Activated B cell treated with CpG ODN at 0.5 μM for 24 hours (primary cell): ENCODE results near the gene APBA2. TPM values are rescaled to one million over a fixed set of nuclear protein-coding genes. Genes with fewer than 3 reads are reported as not detected.

Experiments used
- ATAC-seq: fragments of 200-7000 bp; cut with Tn5 transposase; one replicate; pipeline ENCODE4 v1.10.0; 2021; ENCODE audit warnings: low read depth, mild to moderate bottlenecking, moderate library complexity
- CTCF ChIA-PET: fragments of 350-600 bp; sonication (Branson Sonifier 250); formaldehyde crosslinking; loops from one replicate; lab custom pipeline; 2021; ENCODE audit warnings: antibody characterized with exemption; lab: Charles Lee
- POLR2A ChIA-PET: fragments of 350-600 bp; sonication (Branson Sonifier 250); formaldehyde crosslinking; loops from one replicate; lab custom pipeline; 2021; ENCODE audit warnings: antibody characterized with exemption; lab: Charles Lee
- DNase-seq: peaks from one replicate; pipeline ENCODE4 v3.0.0; 2022
- H3K27ac Mint-ChIP-seq: one replicate; pipeline ENCODE4 v1.8.0; 2020; ENCODE audit warnings: mixed read lengths
- H3K27me3 Mint-ChIP-seq: one replicate; pipeline ENCODE4 v1.8.0; 2021; ENCODE audit warnings: mixed read lengths
- H3K36me3 Mint-ChIP-seq: one replicate; pipeline ENCODE4 v1.8.0; 2021; ENCODE audit warnings: low read depth, mixed read lengths
- H3K4me1 Mint-ChIP-seq: one replicate; pipeline ENCODE4 v1.8.0; 2021; ENCODE audit warnings: mixed read lengths
- H3K4me3 Mint-ChIP-seq: one replicate; pipeline ENCODE4 v1.8.0; 2020; ENCODE audit warnings: mild to moderate bottlenecking, mixed read lengths
- H3K9me3 Mint-ChIP-seq: one replicate; pipeline ENCODE4 v1.8.0; 2020; ENCODE audit warnings: mixed read lengths
- CTCF ChIP-seq: fragments of 200-600 bp; IDR thresholded peaks from one replicate; pipeline ENCODE4 v1.8.0; 2022; ENCODE audit warnings: antibody characterized with exemption, mild to moderate bottlenecking
- intact Hi-C: fragments of 100-400 bp; cut with micrococcal nuclease; formaldehyde crosslinking; loops from one replicate; pipeline ENCODE4 v1.15.1; 2024
- total RNA-seq: library from RNA; stranded (reverse); gene quantifications from 2 replicates; pipeline ENCODE4 v1.2.3, GENCODE V29; 2022

The APBA2 gene
- total RNA-seq, 1 donor from 2014 or later, result not detected

- intact Hi-C loops, result no loop called here
- H3K4me1 Mint-ChIP-seq, result no peaks in the 10 kb centered on the region
Measured at GRCh38 chr15:29086001-29086400, 200.2 kb downstream of the APBA2 start.

GRCh38 chr15:29086891-29087290, 201.1 kb downstream of the APBA2 start:
- CTCF ChIA-PET, result interaction anchor here (1.0 kb wide), 1 partner anchor 15 kb away, joined by 3 read pairs; no protein-coding TSS in a partner anchor
- H3K4me1 Mint-ChIP-seq, result no peaks in the 10 kb centered on the region

More at GRCh38 chr15:29086001-29086400, 200.2 kb downstream of the APBA2 start:
- ChIA-PET POLR2A (no interaction called here), CTCF (no interaction called here)
- Mint-ChIP-seq H3K36me3 (no peaks in the 10 kb centered on the region), H3K4me3 (no peak overlapping the region), H3K9me3 (peaks cover 3% of the 10 kb centered on the region), H3K27me3 (peaks cover 7% of the 10 kb centered on the region), H3K27ac (no peak overlapping the region)
- ATAC-seq (no peak), DNase-seq (no peak)
- TF ChIP-seq CTCF, result no peak

GRCh38 chr15:29087521-29088285, 201.9 kb downstream of the APBA2 start:
- DNase-seq (no peak), ATAC-seq (no peak)
- H3K9me3 Mint-ChIP-seq, result peaks cover 5% of the 10 kb centered on the region
- H3K27me3 Mint-ChIP-seq, result peaks cover 7% of the 10 kb centered on the region
- POLR2A ChIA-PET, result no interaction called here
- no peak for TF ChIP-seq CTCF
- H3K27ac Mint-ChIP-seq, result no peak overlapping the region
- CTCF ChIA-PET, result interaction anchor here (1.0 kb wide), 1 partner anchor 14 kb away, joined by 3 read pairs; no protein-coding TSS in a partner anchor
- intact Hi-C loops, result no loop called here
- H3K4me1 Mint-ChIP-seq, result no peaks in the 10 kb centered on the region
- no peaks in the 10 kb centered on the region for H3K36me3 Mint-ChIP-seq
- H3K4me3 Mint-ChIP-seq, result no peak overlapping the region

More at GRCh38 chr15:29086891-29087290, 201.1 kb downstream of the APBA2 start:
- TF ChIP-seq CTCF, result no peak
- POLR2A ChIA-PET, result no interaction called here
- Mint-ChIP-seq H3K27me3 (peaks cover 7% of the 10 kb centered on the region), H3K4me3 (no peak overlapping the region), H3K36me3 (no peaks in the 10 kb centered on the region), H3K9me3 (peaks cover 5% of the 10 kb centered on the region), H3K27ac (no peak overlapping the region)
- no peak for ATAC-seq
- no peak for DNase-seq
- intact Hi-C loops, result no loop called here

GRCh38 chr15:29088666-29089065, 202.9 kb downstream of the APBA2 start:
- no peaks in the 10 kb centered on the region for H3K4me1 Mint-ChIP-seq
- H3K9me3 Mint-ChIP-seq, result peaks cover 5% of the 10 kb centered on the region
- H3K27ac Mint-ChIP-seq, result no peak overlapping the region
- intact Hi-C loops, result no loop called here
- no peak for DNase-seq
- H3K36me3 Mint-ChIP-seq, result no peaks in the 10 kb centered on the region
- ATAC-seq, result no peak
- H3K27me3 Mint-ChIP-seq, result peaks cover 7% of the 10 kb centered on the region
- TF ChIP-seq CTCF, result no peak
- no peak overlapping the region for H3K4me3 Mint-ChIP-seq
- ChIA-PET POLR2A (no interaction called here), CTCF (no interaction called here)

GRCh38 chr15:29089731-29090616, 204.2 kb downstream of the APBA2 start:
- POLR2A ChIA-PET, result no interaction called here
- Mint-ChIP-seq H3K27me3 (peaks cover 4% of the 10 kb centered on the region), H3K27ac (no peak overlapping the region), H3K4me3 (no peak overlapping the region), H3K9me3 (peaks cover 2% of the 10 kb centered on the region), H3K4me1 (no peaks in the 10 kb centered on the region), H3K36me3 (no peaks in the 10 kb centered on the region)
- intact Hi-C loops, result no loop called here
- no peak for TF ChIP-seq CTCF
- DNase-seq, result no peak
- CTCF ChIA-PET, result interaction anchor here (0.7 to 1.6 kb wide), 3 partner anchors 9 to 10 kb away, joined by 3 to 4 read pairs (median 3); no protein-coding TSS in a partner anchor
- no peak for ATAC-seq
